Activated naive CD4-positive, alpha-beta T cell treated with anti-CD3 and anti-CD28 coated beads, Interleukin-2, amount 10 ng/mL, durations not matched to agents 7 days and 5 days (primary cell): ENCODE measurements around the gene CD83.
"Not testable (repeated sequence)": the region's sequence is repeated elsewhere in the genome, so short reads cannot be mapped to it uniquely, and the experiment has no call there.

Experiments used
- CTCF ChIA-PET: fragments of 350-600 bp; sonication (Branson Sonifier 250); formaldehyde crosslinking; loops from one replicate; lab custom pipeline; 2021; ENCODE audit warnings: antibody characterized with exemption; lab: Charles Lee
- DNase-seq: peaks from one replicate; pipeline ENCODE4 v3.0.0-alpha.2; 2020
- H3K27ac Mint-ChIP-seq: one replicate; pipeline ENCODE4 v1.8.0; 2021; ENCODE audit warnings: mild to moderate bottlenecking, moderate library complexity, mixed read lengths
- H3K27me3 Mint-ChIP-seq: one replicate; pipeline ENCODE4 v1.8.0; 2021; ENCODE audit warnings: mild to moderate bottlenecking, mixed read lengths
- H3K36me3 Mint-ChIP-seq: one replicate; pipeline ENCODE4 v1.8.0; 2021; ENCODE audit warnings: mixed read lengths
- H3K4me1 Mint-ChIP-seq: one replicate; pipeline ENCODE4 v1.8.0; 2021; ENCODE audit warnings: mixed read lengths
- H3K4me3 Mint-ChIP-seq: one replicate; pipeline ENCODE4 v1.8.0; 2021; ENCODE audit warnings: mild to moderate bottlenecking, moderate library complexity, mixed read lengths
- H3K9me3 Mint-ChIP-seq: one replicate; pipeline ENCODE4 v1.8.0; 2021; ENCODE audit warnings: mixed read lengths

Gene CD83

GRCh38 chr6:14117158-14118090, at the start of gene CD83:
CD83 (plus strand) TSS chr6:14117772; CDS start chr6:14117812, 40 bp downstream.
- CTCF ChIA-PET: interaction anchor here (0.8 kb wide), 1 partner anchor 9 kb away, joined by 3 read pairs; no protein-coding TSS in a partner anchor
- Mint-ChIP-seq H3K36me3 (peaks cover 21% of the 10 kb centered on the region), H3K27ac (peak within 1 kb of the TSS; percentile 79), H3K27me3 (peaks cover 38% of the 10 kb centered on the region), H3K4me3 (peak within 1 kb of the TSS; percentile 90), H3K4me1 (peaks cover 30% of the 10 kb centered on the region), H3K9me3 (no peaks in the 10 kb centered on the region)
- peak; percentile 83 for DNase-seq

GRCh38 chr6:14068133-14068532, 49.4 kb upstream of the CD83 start:
- no peak overlapping the region for H3K27ac Mint-ChIP-seq
- no peak for DNase-seq
- H3K27me3 Mint-ChIP-seq: peaks cover 13% of the 10 kb centered on the region
- peaks cover 8% of the 10 kb centered on the region for H3K4me1 Mint-ChIP-seq
- H3K4me3 Mint-ChIP-seq: no peak overlapping the region
- H3K9me3 Mint-ChIP-seq: no peaks in the 10 kb centered on the region
- CTCF ChIA-PET: interaction anchor here (1.0 to 6.9 kb wide), 7 partner anchors 22 to 614 kb away, joined by 3 to 75 read pairs (median 5); partner anchors contain the start of gene SIRT5
- no peaks in the 10 kb centered on the region for H3K36me3 Mint-ChIP-seq

- Mint-ChIP-seq H3K4me1 (peaks cover 9% of the 10 kb centered on the region), H3K27me3 (peaks cover 13% of the 10 kb centered on the region), H3K27ac (no peak overlapping the region), H3K9me3 (no peaks in the 10 kb centered on the region), H3K36me3 (no peaks in the 10 kb centered on the region), H3K4me3 (no peak overlapping the region)
- CTCF ChIA-PET: interaction anchor here (1.0 to 6.9 kb wide), 4 partner anchors 23 to 494 kb away, joined by 3 to 75 read pairs (median 4); partner anchors contain the start of gene SIRT5
- no peak for DNase-seq
Observed at GRCh38 chr6:14068623-14069022, 48.9 kb upstream of the CD83 start.

- CTCF ChIA-PET: no interaction called here
- H3K36me3 Mint-ChIP-seq: no peaks in the 10 kb centered on the region
Observed at GRCh38 chr6:14070457-14070856, 47.1 kb upstream of the CD83 start.

GRCh38 chr6:14072084-14072483, 45.5 kb upstream of the CD83 start:
- H3K4me1 Mint-ChIP-seq: peaks cover 31% of the 10 kb centered on the region
- H3K4me3 Mint-ChIP-seq: no peak overlapping the region
- CTCF ChIA-PET: interaction anchor here (1.3 kb wide), 1 partner anchor 73 kb away, joined by 3 read pairs; no protein-coding TSS in a partner anchor
- no peaks in the 10 kb centered on the region for H3K9me3 Mint-ChIP-seq
- H3K27me3 Mint-ChIP-seq: peaks cover 10% of the 10 kb centered on the region
- no peak overlapping the region for H3K27ac Mint-ChIP-seq
- DNase-seq: no peak
- H3K36me3 Mint-ChIP-seq: no peaks in the 10 kb centered on the region

More at GRCh38 chr6:14070457-14070856, 47.1 kb upstream of the CD83 start:
- DNase-seq: no peak
- Mint-ChIP-seq H3K27ac (no peak overlapping the region), H3K4me3 (no peak overlapping the region), H3K4me1 (peaks cover 26% of the 10 kb centered on the region), H3K9me3 (no peaks in the 10 kb centered on the region), H3K27me3 (peaks cover 13% of the 10 kb centered on the region)

GRCh38 chr6:14073561-14074354, 43.8 kb upstream of the CD83 start:
- CTCF ChIA-PET: interaction anchor here (1.3 kb wide), 2 partner anchors 72 to 200 kb away, joined by 3 read pairs; no protein-coding TSS in a partner anchor
- not testable (repeated sequence) for H3K27me3 Mint-ChIP-seq, DNase-seq, H3K36me3 Mint-ChIP-seq, H3K4me3 Mint-ChIP-seq, H3K9me3 Mint-ChIP-seq
- H3K4me1 Mint-ChIP-seq: peaks cover 29% of the 10 kb centered on the region
- H3K27ac Mint-ChIP-seq: peak overlapping the region; percentile 83

GRCh38 chr6:14074476-14075094, 43.0 kb upstream of the CD83 start:
- Mint-ChIP-seq H3K4me1 (peaks cover 29% of the 10 kb centered on the region), H3K27me3 (no peaks in the 10 kb centered on the region)
- DNase-seq: no peak

GRCh38 chr6:14075095-14075503, 42.5 kb upstream of the CD83 start:
- peak overlapping the region; percentile 83 for H3K27ac Mint-ChIP-seq
- peak; percentile 30 for DNase-seq
- H3K4me3 Mint-ChIP-seq: peak overlapping the region; percentile 59
- H3K36me3 Mint-ChIP-seq: no peaks in the 10 kb centered on the region
- CTCF ChIA-PET: interaction anchor here (1.3 to 2.1 kb wide), 2 partner anchors 8 to 201 kb away, joined by 3 to 9 read pairs; no protein-coding TSS in a partner anchor
- no peaks in the 10 kb centered on the region for H3K27me3 Mint-ChIP-seq
- H3K9me3 Mint-ChIP-seq: no peaks in the 10 kb centered on the region
- peaks cover 29% of the 10 kb centered on the region for H3K4me1 Mint-ChIP-seq

More at GRCh38 chr6:14074476-14075094, 43.0 kb upstream of the CD83 start:
- Mint-ChIP-seq H3K4me3 (peak overlapping the region; percentile 59), H3K27ac (peak overlapping the region; percentile 83), H3K36me3 (no peaks in the 10 kb centered on the region), H3K9me3 (no peaks in the 10 kb centered on the region)
- CTCF ChIA-PET: interaction anchor here (1.3 to 2.1 kb wide), 2 partner anchors 8 to 201 kb away, joined by 3 to 9 read pairs; no protein-coding TSS in a partner anchor

- H3K4me3 Mint-ChIP-seq: no peak overlapping the region
- H3K27me3 Mint-ChIP-seq: no peaks in the 10 kb centered on the region
Observed at GRCh38 chr6:14077193-14077867, 40.2 kb upstream of the CD83 start.

GRCh38 chr6:14079433-14079832, 38.1 kb upstream of the CD83 start:
- no peak for DNase-seq
- peaks cover 21% of the 10 kb centered on the region for H3K4me1 Mint-ChIP-seq
- no peaks in the 10 kb centered on the region for H3K9me3 Mint-ChIP-seq
- no peak overlapping the region for H3K4me3 Mint-ChIP-seq
- peaks cover 5% of the 10 kb centered on the region for H3K27me3 Mint-ChIP-seq
- H3K27ac Mint-ChIP-seq: no peak overlapping the region
- H3K36me3 Mint-ChIP-seq: no peaks in the 10 kb centered on the region
- CTCF ChIA-PET: interaction anchor here (1.8 kb wide), 1 partner anchor 13 kb away, joined by 5 read pairs; no protein-coding TSS in a partner anchor

More at GRCh38 chr6:14077193-14077867, 40.2 kb upstream of the CD83 start:
- Mint-ChIP-seq H3K36me3 (no peaks in the 10 kb centered on the region), H3K9me3 (no peaks in the 10 kb centered on the region), H3K4me1 (peaks cover 29% of the 10 kb centered on the region), H3K27ac (no peak overlapping the region)
- no peak for DNase-seq
- CTCF ChIA-PET: interaction anchor here (0.6 to 1.1 kb wide), 2 partner anchors 30 to 32 kb away, joined by 3 read pairs; no protein-coding TSS in a partner anchor

- CTCF ChIA-PET: interaction anchor here (0.6 to 1.8 kb wide), 2 partner anchors 13 to 1540 kb away, joined by 3 to 5 read pairs; no protein-coding TSS in a partner anchor
- Mint-ChIP-seq H3K9me3 (no peaks in the 10 kb centered on the region), H3K4me1 (peaks cover 15% of the 10 kb centered on the region), H3K27me3 (peaks cover 11% of the 10 kb centered on the region), H3K27ac (no peak overlapping the region), H3K36me3 (no peaks in the 10 kb centered on the region), H3K4me3 (no peak overlapping the region)
- no peak for DNase-seq
Observed at GRCh38 chr6:14079971-14080370, 37.6 kb upstream of the CD83 start.

GRCh38 chr6:14081126-14081525, 36.4 kb upstream of the CD83 start:
- no peak overlapping the region for H3K4me3 Mint-ChIP-seq
- CTCF ChIA-PET: interaction anchor here (1.5 kb wide), 1 partner anchor 14 kb away, joined by 5 read pairs; no protein-coding TSS in a partner anchor
- H3K36me3 Mint-ChIP-seq: no peaks in the 10 kb centered on the region
- no peak overlapping the region for H3K27ac Mint-ChIP-seq
- no peaks in the 10 kb centered on the region for H3K9me3 Mint-ChIP-seq
- peaks cover 9% of the 10 kb centered on the region for H3K4me1 Mint-ChIP-seq
- DNase-seq: no peak
- peaks cover 12% of the 10 kb centered on the region for H3K27me3 Mint-ChIP-seq
